Cardiac fibroblast (primary cell): ENCODE data around the gene CAV2.

Experiments used
- DNase-seq, 2 donors: peaks; one replicate each; pipeline versions ENCODE4 v3.0.0 to v3.0.0-alpha.2; 2010; ENCODE audit warnings: low read depth in 2 of 2
- H3K4me3 ChIP-seq, 2 donors: replicated peaks in 1 of 2; 1 replicate in 1 of 2; 2 replicates in 1 of 2; pipeline ENCODE4 v1.5.1; 2011; ENCODE audit warnings: low read depth in 2 of 2, low read length in 2 of 2, mild to moderate bottlenecking in 2 of 2, moderate library complexity in 1 of 2
- CTCF ChIP-seq: IDR thresholded peaks from one replicate; pipeline ENCODE4 v1.5.1; 2011; ENCODE audit warnings: low read depth, mild to moderate bottlenecking, low read length, inconsistent platforms

CAV2 gene

GRCh38 chr7:116499168-116500077, at the start of gene CAV2:
Gene CAV2, plus strand, starts transcription at chr7:116499738. Its CDS starts 44 bp downstream, at chr7:116499782.
- peak; percentile 52 to 74 for DNase-seq

GRCh38 chr7:116449950-116450349, 49.6 kb upstream of the CAV2 start:
- peak in 1 of 2 donors; percentile 85 for DNase-seq
- no peak overlapping the region for H3K4me3 ChIP-seq
- no peak for TF ChIP-seq CTCF

More at GRCh38 chr7:116499168-116500077, at the start of gene CAV2:
- no peak for TF ChIP-seq CTCF
- peak within 1 kb of the TSS; percentile 78 to 79 for H3K4me3 ChIP-seq

GRCh38 chr7:116451957-116452729, 47.4 kb upstream of the CAV2 start:
- H3K4me3 ChIP-seq, result no peak overlapping the region
- DNase-seq, result no peak

GRCh38 chr7:116454377-116454776, 45.2 kb upstream of the CAV2 start:
- no peak for TF ChIP-seq CTCF
- DNase-seq, result no peak
- no peak overlapping the region for H3K4me3 ChIP-seq

More at GRCh38 chr7:116451957-116452729, 47.4 kb upstream of the CAV2 start:
- TF ChIP-seq CTCF, result no peak

GRCh38 chr7:116455009-116455408, 44.5 kb upstream of the CAV2 start:
- TF ChIP-seq CTCF, result no peak
- DNase-seq, result peak; percentile 40 to 89
- no peak overlapping the region for H3K4me3 ChIP-seq

DNA sequence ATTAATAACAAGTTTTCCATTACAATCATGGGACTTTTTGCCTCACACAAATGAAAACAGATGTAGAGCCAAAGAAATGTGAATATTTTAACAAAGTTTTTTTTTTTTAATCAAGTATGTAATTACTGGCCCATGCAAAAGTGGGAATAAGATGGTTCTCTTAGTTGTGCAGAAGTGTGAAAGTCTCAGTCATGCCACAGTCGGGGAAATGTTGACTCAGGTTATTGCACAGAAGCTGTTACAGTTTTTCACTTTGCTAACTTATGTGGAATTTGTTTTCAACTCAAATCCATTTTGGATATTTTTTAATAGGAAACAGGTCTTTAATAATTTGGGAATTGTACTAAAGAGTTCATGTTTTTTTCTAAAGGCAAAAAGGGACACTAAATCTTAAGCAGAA, 44.0 kb upstream of the CAV2 start:
- TF ChIP-seq CTCF, result no peak
- peak in 1 of 2 donors; percentile 60 for DNase-seq

More for the DNA sequence above, 44.0 kb upstream of the CAV2 start:
- H3K4me3 ChIP-seq, result no peak overlapping the region
